Right forelimb (tissue), 1 donor: Measurements from ENCODE around the gene CCDC154.

Source experiments
- DNase-seq: peaks from one replicate; pipeline ENCODE4 v3.0.0-alpha.2; 2018

CCDC154 gene

DNA sequence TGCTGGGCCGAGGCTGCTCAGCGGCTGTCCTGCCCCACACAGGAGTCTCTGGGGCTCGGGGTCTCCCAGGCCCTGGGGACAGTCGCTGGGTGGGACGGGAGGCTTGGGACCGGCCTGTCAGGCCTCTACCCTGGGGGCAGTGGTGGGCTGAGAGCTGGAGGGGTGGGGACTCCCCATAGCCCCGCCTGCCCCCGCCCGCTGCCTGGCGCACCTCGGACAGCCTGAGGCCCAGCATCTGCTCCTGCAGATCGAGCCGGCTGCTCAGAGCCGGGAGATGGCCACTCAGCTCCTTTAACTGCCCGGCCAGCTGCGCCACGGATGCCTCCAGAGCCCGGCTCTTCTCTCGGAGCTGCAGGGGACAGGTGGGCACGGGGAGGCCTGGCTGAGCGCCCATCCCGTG, 6.8 kb downstream of the CCDC154 start:
- no peak for DNase-seq

GRCh38 chr16:1436731-1437355, 7.5 kb downstream of the CCDC154 start:
- DNase-seq: no peak

DNA sequence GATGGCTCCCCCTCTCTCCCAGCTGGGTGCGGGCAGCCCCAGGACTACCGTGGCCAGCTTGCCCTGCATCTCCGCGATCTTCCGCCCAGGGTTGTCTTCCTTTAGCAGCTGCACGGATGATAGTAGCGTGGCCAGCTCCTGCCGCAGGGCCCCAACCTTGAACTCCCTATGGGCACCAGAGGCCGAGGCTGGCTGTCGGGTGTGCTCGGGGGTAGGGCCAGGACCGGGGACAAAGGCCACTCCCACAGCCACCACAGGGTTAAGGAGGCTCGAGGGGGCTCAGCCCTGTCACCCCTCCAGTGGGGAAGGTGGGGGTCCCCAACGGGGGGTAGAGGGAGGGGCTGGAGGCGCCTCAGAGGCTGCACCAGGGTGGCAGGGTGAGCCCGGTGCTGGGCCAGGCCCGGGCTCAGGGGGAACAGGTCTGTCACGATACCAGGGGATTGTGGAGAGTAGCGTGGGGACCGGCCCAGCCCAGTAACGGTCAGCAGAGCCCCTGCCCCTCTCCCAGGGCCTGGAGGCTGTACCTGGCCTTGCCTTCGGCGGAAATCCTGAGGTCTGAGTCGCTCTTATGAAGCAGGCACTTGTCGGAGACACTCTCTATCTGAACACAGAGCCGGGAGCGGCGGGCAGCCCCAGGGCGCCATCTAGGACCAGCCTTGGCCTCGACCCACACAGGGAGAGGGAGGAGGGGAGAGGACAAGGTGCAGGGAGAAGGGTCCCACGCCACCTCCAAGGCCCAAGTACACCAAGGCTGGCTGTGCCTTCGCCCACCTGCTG, 8.2 kb downstream of the CCDC154 start:
- no peak for DNase-seq

DNA sequence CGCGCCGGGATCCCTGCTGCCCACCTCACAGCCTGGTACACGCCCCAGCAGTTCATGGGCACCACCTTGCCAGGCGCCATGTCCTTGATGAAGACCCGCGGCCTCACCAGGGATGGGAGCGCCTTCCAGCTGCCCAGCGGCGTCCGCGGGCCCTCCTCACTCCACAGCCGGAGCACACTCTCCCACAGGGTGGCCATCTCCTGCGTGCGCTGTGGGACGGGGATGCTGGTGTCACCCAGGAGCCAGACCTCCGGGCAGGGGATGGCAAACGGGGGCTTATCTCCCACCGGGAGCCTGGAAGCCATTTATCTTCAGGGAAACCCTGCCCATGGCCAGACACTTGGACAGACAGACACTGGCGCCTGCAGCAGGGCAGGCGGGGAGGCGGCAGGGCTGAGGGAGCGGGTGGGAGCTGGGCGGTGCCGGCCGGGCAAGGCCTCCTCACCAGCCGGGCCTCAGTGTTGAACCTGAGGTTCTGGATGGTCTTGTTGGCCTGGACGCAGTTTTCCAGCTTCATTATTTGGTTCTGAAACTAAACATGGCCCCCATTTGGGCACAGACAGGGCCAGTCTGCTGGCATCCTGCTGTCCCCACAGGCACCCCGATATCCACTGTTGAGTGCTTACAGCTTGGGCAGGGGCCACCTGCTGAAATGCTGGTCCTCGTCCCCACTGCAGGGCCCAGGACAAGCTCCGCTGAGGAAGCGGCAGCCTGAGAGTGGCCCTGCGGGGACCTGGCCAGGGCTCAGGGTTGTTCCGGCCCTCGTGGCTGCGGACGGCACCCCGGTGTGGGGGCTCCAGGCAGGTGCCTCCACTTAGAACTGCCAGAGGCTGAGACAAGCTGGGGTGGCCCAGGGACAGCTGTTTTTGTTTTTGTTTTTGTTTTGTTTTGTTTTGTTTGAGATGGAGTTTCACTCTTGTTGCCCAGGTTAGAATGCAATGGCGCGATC, 9.4 kb downstream of the CCDC154 start:
- DNase-seq: no peak

- DNase-seq: no peak
These were observed 10.6 kb downstream of the CCDC154 start for GRCh38 chr16:1433756-1434155.

DNA sequence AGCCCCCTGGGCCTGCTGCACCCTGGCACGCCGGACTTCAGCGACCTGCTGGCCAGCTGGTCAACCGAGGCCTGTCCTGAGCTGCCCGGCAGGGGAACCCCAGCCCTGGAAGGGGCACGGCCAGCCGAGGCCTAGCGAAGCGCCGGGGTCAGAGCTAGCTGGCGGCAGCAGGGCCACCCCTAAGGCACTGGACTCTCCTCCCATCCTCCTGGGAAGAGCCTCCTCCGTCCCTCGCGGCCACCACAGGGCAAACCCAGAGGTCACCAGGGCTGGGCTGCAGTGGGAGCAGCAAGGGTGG, 11.1 kb downstream of the CCDC154 start:
- no peak for DNase-seq

DNA sequence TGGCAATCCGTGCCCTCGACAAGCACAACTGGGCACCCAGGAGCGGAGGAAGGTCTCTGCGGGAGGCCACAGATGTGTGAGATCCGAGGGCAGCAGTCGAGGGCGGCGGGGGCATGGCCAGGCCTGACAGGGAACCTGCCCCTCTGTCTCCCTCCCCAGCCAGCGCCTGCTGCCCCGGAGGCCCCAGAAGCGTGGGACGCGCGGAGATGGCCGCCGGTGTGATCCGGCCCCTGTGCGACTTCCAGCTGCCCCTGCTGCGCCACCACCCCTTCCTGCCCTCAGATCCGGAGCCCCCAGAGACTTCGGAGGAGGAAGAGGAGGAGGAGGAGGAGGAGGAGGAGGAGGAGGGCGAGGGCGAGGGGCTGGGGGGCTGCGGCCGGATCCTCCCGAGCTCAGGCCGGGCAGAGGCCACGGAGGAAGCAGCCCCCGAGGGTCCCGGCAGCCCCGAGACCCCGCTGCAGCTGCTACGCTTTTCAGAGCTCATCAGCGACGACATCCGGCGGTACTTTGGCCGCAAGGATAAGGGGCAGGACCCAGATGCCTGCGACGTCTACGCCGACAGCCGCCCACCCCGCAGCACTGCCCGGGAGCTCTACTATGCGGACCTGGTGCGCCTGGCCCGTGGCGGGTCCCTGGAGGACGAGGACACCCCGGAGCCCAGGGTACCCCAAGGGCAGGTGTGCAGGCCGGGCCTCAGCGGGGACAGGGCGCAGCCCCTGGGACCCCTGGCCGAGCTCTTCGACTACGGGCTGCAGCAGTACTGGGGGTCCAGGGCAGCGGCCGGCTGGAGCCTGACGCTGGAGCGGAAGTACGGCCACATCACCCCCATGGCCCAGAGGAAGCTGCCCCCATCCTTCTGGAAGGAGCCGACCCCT, 11.7 kb downstream of the CCDC154 start:
- no peak for DNase-seq

- DNase-seq: no peak
These were observed 12.7 kb downstream of the CCDC154 start for GRCh38 chr16:1431497-1432270.

- DNase-seq: no peak
These were observed 13.4 kb downstream of the CCDC154 start, which contains the start of gene PERCC1 for GRCh38 chr16:1430759-1431496. PERCC1 (plus strand) TSS chr16:1431078; CDS start chr16:1432594, 1,516 bp downstream.

DNA sequence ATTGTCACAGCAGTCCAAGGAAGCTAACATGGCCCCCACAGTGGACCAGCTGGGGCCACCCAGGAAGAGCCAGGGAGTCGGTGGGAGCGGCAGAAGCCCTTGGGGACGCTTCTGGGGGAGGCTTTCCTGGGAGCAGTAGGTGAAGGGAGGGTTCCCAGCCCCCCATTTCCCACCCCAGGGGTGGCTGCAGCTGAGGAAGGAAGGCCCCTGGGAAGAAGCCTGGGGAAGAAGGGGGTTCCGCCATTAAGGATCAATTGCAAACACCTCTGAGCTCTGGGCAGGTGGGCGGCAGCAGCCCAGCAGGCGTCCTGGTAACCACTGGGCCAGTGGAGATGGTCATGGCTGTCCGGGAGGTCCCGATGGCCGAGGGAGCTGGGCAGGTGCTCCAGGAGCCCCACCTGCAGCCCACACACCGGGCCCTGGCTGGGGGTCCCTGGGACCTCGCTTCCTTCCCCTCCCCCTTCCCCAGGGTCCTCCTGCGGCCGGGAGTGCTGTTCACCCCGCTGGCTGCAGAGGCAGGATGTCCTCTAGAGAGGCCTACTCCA, 14.1 kb downstream of the CCDC154 start:
- no peak for DNase-seq

DNA sequence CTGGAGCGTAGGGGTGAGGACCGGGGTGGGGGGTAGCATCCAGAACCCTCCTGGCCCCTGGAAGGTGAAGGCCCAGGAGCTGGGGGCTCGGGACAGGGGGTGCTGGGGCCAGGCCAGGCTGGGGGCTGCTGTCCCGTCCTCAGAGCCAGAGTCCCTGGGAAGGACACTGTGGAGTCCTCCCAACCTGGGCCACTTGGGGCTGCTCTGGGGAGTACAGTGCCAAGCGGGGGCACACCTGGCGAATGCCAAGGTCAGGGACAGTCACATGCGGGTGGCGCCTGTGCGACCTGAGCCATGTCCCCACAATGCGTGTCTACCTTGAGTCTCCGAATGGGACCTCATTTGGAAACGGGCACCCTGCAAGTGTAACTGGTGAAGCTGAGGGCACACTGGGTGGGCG, 14.7 kb downstream of the CCDC154 start:
- no peak for DNase-seq

DNA sequence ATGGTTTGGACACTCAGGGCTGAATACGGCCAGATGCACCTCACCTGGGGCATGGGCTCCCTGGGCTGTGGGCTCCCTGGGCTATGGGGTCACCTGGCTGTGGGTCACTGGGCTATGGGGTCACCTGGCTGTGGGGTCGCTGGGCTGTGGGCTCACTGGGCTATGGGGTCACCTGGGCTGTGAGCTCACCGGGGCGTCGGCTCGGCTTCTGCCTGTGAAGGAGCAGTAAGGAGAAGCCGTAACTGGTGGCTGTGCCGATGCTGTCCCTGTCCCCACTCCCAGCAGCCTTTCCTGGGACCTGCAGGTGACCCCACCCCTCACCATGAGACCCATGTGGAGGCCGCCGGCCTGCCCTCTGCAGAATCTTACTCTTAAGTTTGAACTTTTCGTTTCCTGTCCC, 15.3 kb downstream of the CCDC154 start:
- no peak for DNase-seq

DNA sequence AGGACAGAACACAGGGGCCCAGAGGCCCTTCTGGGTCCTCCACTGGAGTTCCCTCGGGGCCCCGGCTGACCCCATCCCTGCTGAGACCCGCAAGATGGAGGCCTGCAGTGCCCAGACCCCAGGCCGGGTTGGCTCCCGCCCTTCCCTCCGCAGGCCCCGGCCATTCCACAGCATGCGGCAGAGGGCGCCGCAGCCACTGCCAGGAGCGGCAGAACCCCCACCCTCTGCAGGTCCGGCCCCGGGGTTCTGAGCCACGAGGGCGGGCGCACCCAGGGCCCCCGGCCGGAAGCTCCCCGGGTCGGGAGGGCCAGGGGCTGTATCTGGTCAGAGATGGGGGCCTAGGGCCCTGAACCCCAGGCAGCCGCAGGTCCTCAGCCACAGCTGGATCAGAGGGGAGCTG, 15.8 kb downstream of the CCDC154 start:
- no peak for DNase-seq

GRCh38 chr16:1427473-1428461, 16.6 kb downstream of the CCDC154 start:
- DNase-seq: no peak

DNA sequence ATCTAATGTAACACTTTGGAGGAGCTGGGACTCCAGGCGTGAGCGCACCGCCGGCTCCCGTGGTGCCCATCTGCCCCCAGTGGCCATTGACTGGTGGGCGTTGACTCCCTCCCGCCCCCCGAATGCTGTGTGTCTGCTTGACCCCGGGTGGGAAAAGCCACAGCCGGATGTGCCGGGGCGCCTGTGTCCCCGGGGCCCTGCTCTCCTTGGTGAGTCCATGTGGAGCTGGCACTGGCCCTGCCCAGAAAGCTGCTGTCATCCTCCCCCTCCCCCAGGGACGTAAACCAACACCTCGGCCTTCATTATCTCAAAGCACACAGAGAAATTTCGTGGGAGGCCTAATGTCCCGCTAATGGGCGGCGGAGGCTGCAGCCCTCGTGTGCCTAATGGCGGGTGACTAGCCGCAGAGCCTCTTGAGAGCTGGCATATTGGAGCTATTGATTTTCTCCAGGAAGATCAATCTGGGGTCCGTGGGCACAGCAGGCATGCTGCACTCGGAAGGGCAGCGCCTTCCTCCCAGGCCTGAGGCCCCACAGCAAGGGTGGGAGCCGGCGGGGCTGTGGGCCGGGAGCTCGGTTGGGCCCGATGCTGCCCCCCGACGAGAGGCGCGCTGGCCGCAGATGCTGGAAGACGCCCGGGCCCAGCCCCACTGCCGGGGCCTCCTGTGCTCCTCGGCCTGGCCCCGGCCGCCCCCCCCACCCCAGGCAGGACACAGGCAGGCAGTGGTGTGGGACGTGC, 17.5 kb downstream of the CCDC154 start:
- no peak for DNase-seq

DNA sequence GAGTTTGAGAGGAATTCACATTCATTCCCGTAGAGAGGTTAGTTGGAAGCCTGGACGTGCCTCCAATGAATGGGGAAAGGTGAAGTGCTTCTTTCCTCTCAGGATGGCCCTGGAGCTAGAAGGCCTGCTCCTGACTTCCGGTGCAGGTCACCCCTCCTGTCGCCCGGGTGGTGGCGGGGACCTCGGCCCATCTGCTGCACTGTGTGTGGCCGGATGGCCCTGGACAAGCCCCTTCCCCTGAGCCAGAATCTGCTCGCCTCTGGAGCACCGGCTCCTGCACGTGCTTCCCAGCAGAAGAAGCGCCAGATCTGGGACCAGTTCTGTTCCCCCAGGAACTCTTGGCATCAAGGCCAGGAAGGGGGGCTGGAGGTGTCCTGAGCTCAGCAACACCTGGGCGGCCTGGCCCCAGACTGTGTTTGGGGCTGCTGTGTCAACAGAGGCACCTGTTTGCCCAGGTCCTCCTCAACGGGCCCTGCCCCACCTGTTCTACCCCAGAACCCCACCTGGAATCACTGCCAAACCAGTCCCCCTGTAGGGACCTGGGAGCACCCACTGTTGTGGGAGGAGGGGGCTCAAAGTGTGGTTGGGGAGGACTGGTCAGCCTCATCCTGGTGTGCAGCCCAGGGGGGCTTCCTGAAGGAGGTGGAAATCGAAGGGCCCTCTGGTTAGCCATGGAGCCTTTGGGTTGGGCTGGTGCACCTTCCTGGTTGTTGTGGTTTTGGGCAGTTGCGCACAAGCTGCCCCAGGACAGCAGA, 18.6 kb downstream of the CCDC154 start:
- no peak for DNase-seq

DNA sequence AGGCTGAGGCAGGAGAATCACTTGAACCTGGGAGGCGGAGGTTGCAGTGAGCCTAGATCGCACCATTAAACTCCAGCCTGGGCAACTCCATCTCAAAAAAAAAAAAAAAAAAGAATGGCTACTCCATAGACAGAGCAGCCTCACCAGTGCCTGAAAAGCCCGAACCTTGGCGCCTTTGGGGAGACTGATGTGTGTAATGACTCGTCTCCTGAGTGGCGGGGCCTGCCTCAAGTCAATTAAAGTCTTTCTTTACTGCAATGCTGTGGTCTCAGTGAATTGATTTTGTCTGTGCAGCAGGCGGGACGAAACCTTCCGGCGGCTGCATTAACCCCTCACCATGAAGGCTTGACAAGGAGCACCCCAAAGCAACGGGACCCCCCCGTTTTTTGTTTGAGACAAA, 20.3 kb downstream of the CCDC154 start:
- no peak for DNase-seq

GRCh38 chr16:1422076-1422475, 22.3 kb downstream of the CCDC154 start:
- DNase-seq: no peak
